Measurements from ENCODE around the gene CCDC60. TPM values are rescaled to one million over a fixed set of nuclear protein-coding genes. Genes with fewer than 3 reads are reported as not detected.

The CCDC60 gene, protein sequence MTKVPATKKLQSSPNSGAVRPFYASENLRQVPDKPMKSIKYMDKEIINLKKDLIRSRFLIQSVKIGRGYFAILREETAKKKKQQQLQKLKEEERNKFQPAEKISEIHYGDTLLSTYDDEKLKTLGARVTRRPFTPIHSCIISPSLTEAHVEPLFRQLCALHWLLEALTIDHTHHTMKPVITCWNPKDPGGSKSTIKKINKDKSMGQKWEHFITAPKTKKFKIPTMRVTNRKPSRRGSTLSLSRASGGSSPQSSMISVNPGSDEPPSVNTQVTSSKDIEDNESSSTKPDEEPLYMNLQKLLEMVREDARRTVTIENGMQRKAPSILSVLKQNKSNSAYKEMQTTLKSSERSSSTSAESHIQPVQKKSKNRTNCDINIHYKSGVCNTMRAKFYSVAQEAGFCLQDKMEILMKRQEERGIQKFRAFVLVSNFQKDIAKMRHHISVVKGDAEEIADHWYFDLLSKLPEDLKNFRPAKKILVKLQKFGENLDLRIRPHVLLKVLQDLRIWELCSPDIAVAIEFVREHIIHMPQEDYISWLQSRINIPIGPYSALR
- total RNA-seq (2022; extraction: Qiagen RNA extraction; ENCODE audit: low read depth): not detected in 5 replicates

GRCh38 chr12:119334430-119335170 is at the start of gene CCDC60:
TSS of gene CCDC60 (plus strand) at chr12:119334729. CDS start at chr12:119335177, 448 bp downstream.

Other genes with a start within 250 kb of the CCDC60 start
- gene HSPB8, start 155.8 kb upstream of the CCDC60 start, total RNA-seq (2022; extraction: Qiagen RNA extraction; ENCODE audit: low read depth): 13.4 to 18.4 TPM (median 14.9 TPM) in 5 replicates

Measured in A549 treated with ZK216348 at 1 μM for 4 hours (cell line).